ENCODE data around the gene KCNG2.

GRCh38 chr18:79789091-79789891 lies 8.4 kb upstream of the KCNG2 start:
- TF ChIP-seq EP300 (IDR thresholded peaks at IDR 0.05; ENCODE audit: low read depth) (no peak), CTCF (IDR thresholded peaks at IDR 0.05) (no peak)

Data from transverse colon (tissue), 3 donors.